Breast epithelium (tissue), 4 donors: ENCODE measurements around the gene MAML3. TPM values are rescaled to one million over a fixed set of nuclear protein-coding genes. Genes with fewer than 3 reads are reported as not detected.

Experiments
- DNase-seq, 2 donors: peaks; one replicate each; pipeline ENCODE4 v3.0.0-alpha.2; 2019; ENCODE audit warnings: low spot score in 2 of 2
- H3K27ac ChIP-seq, 2 donors: fragments of 200-600 bp; sonication (generic) in 1 of 2; one replicate each; pipeline ENCODE4 v1.5.1; 2016 to 2019; ENCODE audit warnings: mild to moderate bottlenecking in 1 of 2
- H3K27me3 ChIP-seq, 2 donors: fragments of 200-600 bp; sonication (generic) in 1 of 2; one replicate each; pipeline versions ENCODE4 v1.5.1 to v1.6.0; 2017 to 2019; ENCODE audit warnings: control low read depth in 1 of 2, mild to moderate bottlenecking in 1 of 2
- H3K36me3 ChIP-seq: fragments of 200-600 bp; one replicate; pipeline ENCODE4 v1.5.1; 2019
- H3K4me1 ChIP-seq, 2 donors: fragments of 200-600 bp; sonication (generic); one replicate each; pipeline ENCODE4 v1.5.1; 2016 to 2019; ENCODE audit warnings: control low read depth in 1 of 2
- H3K4me3 ChIP-seq, 3 donors: fragments of 200-600 bp; sonication (generic); 1 replicate in 2 of 3; 2 replicates in 1 of 3; pipeline ENCODE4 v1.5.1; 2016 to 2019; ENCODE audit warnings: mild to moderate bottlenecking in 3 of 3, moderate library complexity in 2 of 3
- H3K9me3 ChIP-seq, 2 donors: fragments of 200-600 bp; sonication (generic) in 1 of 2; one replicate each; pipeline ENCODE4 v1.5.1; 2016 to 2019; ENCODE audit warnings: control low read depth in 1 of 2
- CTCF ChIP-seq, 3 donors: fragments of 450-650 bp; IDR thresholded peaks; one replicate each; pipeline ENCODE4 v1.5.1; 2016 to 2017; ENCODE audit warnings: antibody characterized with exemption in 3 of 3, mild to moderate bottlenecking in 3 of 3, moderate library complexity in 3 of 3
- POLR2A ChIP-seq: fragments of 450-650 bp; IDR thresholded peaks from one replicate; pipeline ENCODE4 v1.6.1; 2016; ENCODE audit warnings: antibody characterized with exemption, mild to moderate bottlenecking, moderate library complexity
- POLR2AphosphoS5 ChIP-seq, 3 donors: sonication (generic); formaldehyde crosslinking; IDR thresholded peaks; one replicate each; pipeline ENCODE4 v1.6.1; 2017; ENCODE audit warnings: antibody characterized with exemption in 3 of 3
- intact Hi-C: fragments of 100-400 bp; cut with DNase I; formaldehyde crosslinking; loops from one replicate; pipeline ENCODE4 v1.15.1; 2023; ENCODE audit warnings: low total_unique reads
- total RNA-seq, 3 donors: library from RNA; depleted of rRNA; stranded (reverse); fragments of >200 nt; gene quantifications; one replicate each; pipeline ENCODE4 v1.1.0, GENCODE V29; 2016

Gene MAML3
- total RNA-seq, 3 donors from 2014 or later, result 5.0 to 16.8 (median 11.1) TPM

DNA sequence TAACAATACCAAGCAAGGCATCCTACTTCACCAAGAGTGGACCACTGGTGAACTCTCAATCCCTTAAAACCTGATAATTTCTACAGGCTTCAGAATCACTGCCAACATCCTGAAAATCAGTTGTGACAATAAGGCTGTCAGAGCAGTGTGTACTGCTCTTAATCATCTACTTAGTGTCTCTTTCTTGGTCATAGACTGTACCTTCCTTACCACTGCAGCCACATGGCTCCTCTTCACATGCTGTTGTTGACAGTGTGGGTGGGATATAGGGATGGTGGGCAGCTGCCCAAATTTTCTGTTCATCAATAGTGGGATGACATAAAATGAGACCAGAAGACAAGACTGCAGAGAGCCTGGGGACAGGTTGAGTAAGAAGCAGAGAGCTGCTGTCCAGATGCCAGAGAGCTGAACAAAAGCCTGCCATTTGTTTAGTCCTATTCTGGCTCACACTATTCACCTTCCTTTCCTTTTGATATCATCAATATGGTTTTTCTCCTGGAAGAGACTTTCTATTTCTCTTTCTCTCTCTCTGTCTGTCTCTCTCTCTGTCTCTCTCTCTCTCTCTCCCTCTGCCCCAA is 309.4 kb downstream of the MAML3 start:
- DNase-seq, result peak in 1 of 2 donors; percentile 34
- H3K27me3 ChIP-seq, result no peaks in the 10 kb centered on the region
- no peaks in the 10 kb centered on the region for H3K36me3 ChIP-seq
- peak overlapping the region in 1 of 2 donors; percentile 0 for H3K27ac ChIP-seq
- H3K4me3 ChIP-seq, result no peak overlapping the region
- no peaks in the 10 kb centered on the region for H3K9me3 ChIP-seq
- TF ChIP-seq POLR2AphosphoS5 (IDR thresholded peaks at IDR 0.05), result no peak
- intact Hi-C loops, result no loop called here
- H3K4me1 ChIP-seq, result no peaks in the 10 kb centered on the region

DNA sequence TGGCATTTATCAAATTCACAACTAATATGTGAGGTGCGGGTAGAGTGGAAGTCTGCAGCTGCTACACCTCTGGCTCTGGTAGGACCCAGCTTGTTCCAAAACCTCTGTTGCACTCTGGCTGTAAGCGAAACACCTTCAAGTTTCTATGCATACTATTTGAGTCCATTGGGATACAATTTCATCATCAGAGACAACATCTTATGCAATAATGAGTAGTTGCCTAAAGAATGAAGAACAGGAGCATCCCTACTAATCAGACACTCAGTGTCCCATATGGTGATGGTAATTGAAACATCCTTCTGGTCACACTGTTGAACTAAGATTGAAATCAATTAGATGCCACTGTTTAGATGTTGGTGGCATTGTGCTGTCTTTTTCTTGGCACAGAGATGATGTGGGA is 309.9 kb downstream of the MAML3 start:
- no peak for TF ChIP-seq POLR2A
- no peak for TF ChIP-seq POLR2AphosphoS5 (IDR thresholded peaks at IDR 0.05)
- no peak for TF ChIP-seq CTCF (IDR thresholded peaks at IDR 0.05)
- Histone ChIP-seq H3K4me3 (no peak overlapping the region), H3K9me3 (no peaks in the 10 kb centered on the region), H3K4me1 (no peaks in the 10 kb centered on the region), H3K27me3 (no peaks in the 10 kb centered on the region), H3K36me3 (no peaks in the 10 kb centered on the region), H3K27ac (peak overlapping the region in 1 of 2 donors; percentile 0)
- no peak for DNase-seq
- intact Hi-C loops, result no loop called here

GRCh38 chr4:139843641-139844040 is 310.3 kb downstream of the MAML3 start:
- Histone ChIP-seq H3K36me3 (no peaks in the 10 kb centered on the region), H3K27ac (no peak overlapping the region), H3K9me3 (no peaks in the 10 kb centered on the region), H3K4me1 (no peaks in the 10 kb centered on the region), H3K4me3 (no peak overlapping the region), H3K27me3 (no peaks in the 10 kb centered on the region)
- intact Hi-C loops, result no loop called here
- TF ChIP-seq CTCF (IDR thresholded peaks at IDR 0.05) (no peak), POLR2A (no peak), POLR2AphosphoS5 (IDR thresholded peaks at IDR 0.05) (no peak)
- DNase-seq, result no peak

DNA sequence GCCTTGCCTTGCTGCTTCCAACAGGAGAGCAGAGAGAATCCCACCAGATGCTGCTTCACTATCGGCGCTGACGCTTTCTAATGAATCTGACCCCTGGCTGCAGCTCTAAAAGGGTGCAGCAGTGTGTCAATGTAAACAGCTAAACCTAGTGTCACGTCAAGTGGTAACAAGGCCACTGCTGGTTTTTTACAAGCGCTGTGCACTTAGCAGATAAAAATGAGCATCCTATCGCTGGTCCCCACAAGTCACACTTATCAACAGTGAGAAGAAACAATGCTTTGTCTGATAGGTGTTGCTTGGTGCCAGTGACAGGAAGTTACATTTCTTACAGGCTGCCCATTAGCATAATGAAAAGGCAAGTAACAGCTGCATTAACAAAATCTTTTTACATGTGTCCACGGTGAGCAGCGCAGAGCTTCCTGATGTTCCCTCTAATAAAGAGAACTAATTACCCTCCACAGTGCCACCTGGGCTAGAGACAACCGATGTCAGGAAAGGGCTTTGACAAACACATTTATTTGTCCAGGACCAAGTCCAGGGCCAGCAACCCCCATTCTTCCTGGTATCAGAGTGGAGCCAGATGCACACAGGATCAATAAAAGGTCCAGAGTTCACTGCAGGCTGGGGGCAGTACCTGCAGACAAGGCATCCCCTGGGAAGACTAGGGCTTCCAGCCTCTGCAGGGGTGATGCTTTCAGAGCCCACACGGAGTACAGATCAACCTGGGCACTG is 312.4 kb downstream of the MAML3 start:
- intact Hi-C loops, result no loop called here
- Histone ChIP-seq H3K9me3 (no peaks in the 10 kb centered on the region), H3K4me1 (no peaks in the 10 kb centered on the region), H3K27me3 (no peaks in the 10 kb centered on the region), H3K4me3 (no peak overlapping the region), H3K36me3 (no peaks in the 10 kb centered on the region), H3K27ac (no peak overlapping the region)
- TF ChIP-seq POLR2AphosphoS5 (IDR thresholded peaks at IDR 0.05), result no peak
- TF ChIP-seq POLR2A, result no peak
- no peak for TF ChIP-seq CTCF (IDR thresholded peaks at IDR 0.05)
- DNase-seq, result no peak

GRCh38 chr4:139840773-139841172 is 313.2 kb downstream of the MAML3 start:
- H3K4me1 ChIP-seq, result no peaks in the 10 kb centered on the region

More at GRCh38 chr4:139840773-139841172, 313.2 kb downstream of the MAML3 start:
- no peak for TF ChIP-seq CTCF (IDR thresholded peaks at IDR 0.05)
- no peak for TF ChIP-seq POLR2A
- TF ChIP-seq POLR2AphosphoS5 (IDR thresholded peaks at IDR 0.05), result no peak
- no peak overlapping the region for H3K27ac ChIP-seq
- no peak for DNase-seq
- H3K27me3 ChIP-seq, result no peaks in the 10 kb centered on the region
- no peak overlapping the region for H3K4me3 ChIP-seq
- intact Hi-C loops, result no loop called here
- H3K36me3 ChIP-seq, result no peaks in the 10 kb centered on the region
- H3K9me3 ChIP-seq, result no peaks in the 10 kb centered on the region
